Ovary (tissue), 3 donors: Measurements from ENCODE around the gene UBR4.

Source experiments
- CTCF ChIP-seq, 3 donors: fragments of 450-650 bp in 2 of 3; fragments of 200-600 bp in 1 of 3; IDR thresholded peaks; one replicate each; pipeline versions ENCODE4 v1.5.1 to v1.8.0; 2016 to 2022; ENCODE audit warnings: antibody characterized with exemption in 3 of 3, mild to moderate bottlenecking in 1 of 3
- POLR2A ChIP-seq: fragments of 450-650 bp; IDR thresholded peaks from one replicate; pipeline ENCODE4 v1.6.1; 2017; ENCODE audit warnings: antibody characterized with exemption, mild to moderate bottlenecking, moderate library complexity
- donor health status: DM: no; HTN: no; CAD: no.

- TF ChIP-seq CTCF (IDR thresholded peaks at IDR 0.05) = no peak
- no peak for TF ChIP-seq POLR2A
These were observed 143.7 kb downstream of the UBR4 start for GRCh38 chr1:19066248-19066873.
